A673 (cell line): ENCODE data around the gene UTF1.

Source experiments
- EZH2 ChIP-seq: fragments of 200-600 bp; sonication (generic); IDR thresholded peaks from 2 replicates; pipeline ENCODE4 v1.6.1; 2017; ENCODE audit warnings: borderline replicate concordance, low read depth, mild to moderate bottlenecking, mixed read lengths, antibody characterized with exemption, low read length; ENCODE audit not compliant: poor library complexity, severe bottlenecking
- TF ChIP-seq, protein P1 (sequence below): fragments of 300-800, 200-600 bp; sonication (generic); conservative IDR thresholded peaks from 2 replicates; pipeline ENCODE4 v1.5.1; 2017; ENCODE audit warnings: low read depth, mild to moderate bottlenecking, antibody characterized with exemption, low read length, moderate library complexity, mixed read lengths

DNA sequence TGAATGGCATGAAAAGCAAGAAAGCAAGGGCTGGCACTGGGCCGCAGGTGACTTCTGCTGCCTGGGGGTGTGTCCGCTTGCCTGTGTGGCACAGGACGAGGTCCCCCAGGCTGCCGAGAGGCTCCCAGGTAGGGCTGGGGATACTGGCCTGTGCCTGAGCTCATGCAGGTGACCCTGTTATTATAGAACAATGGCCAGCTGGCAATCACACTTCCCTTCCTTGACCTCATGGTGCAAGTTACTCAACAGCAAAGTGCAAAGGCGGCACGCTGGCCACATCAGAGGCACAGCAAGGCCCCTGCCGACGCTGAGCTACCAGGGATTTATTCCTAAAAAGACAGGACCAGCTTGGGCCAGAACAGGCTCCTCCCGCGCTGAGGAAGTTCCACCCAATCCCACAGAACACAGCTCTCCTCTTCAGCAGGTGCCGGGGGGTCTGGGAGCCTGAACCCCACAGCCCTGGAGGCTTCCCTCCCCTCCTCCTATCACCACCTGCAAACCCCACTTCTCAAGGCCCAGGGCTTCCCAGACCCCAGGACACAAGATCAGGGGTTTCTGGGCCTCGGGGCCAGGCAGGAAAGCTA, 48.1 kb downstream of the UTF1 start:
- TF ChIP-seq, protein P1, sequence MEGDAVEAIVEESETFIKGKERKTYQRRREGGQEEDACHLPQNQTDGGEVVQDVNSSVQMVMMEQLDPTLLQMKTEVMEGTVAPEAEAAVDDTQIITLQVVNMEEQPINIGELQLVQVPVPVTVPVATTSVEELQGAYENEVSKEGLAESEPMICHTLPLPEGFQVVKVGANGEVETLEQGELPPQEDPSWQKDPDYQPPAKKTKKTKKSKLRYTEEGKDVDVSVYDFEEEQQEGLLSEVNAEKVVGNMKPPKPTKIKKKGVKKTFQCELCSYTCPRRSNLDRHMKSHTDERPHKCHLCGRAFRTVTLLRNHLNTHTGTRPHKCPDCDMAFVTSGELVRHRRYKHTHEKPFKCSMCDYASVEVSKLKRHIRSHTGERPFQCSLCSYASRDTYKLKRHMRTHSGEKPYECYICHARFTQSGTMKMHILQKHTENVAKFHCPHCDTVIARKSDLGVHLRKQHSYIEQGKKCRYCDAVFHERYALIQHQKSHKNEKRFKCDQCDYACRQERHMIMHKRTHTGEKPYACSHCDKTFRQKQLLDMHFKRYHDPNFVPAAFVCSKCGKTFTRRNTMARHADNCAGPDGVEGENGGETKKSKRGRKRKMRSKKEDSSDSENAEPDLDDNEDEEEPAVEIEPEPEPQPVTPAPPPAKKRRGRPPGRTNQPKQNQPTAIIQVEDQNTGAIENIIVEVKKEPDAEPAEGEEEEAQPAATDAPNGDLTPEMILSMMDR: no peak
- no peak for TF ChIP-seq EZH2
